Prostate gland (tissue), 2 donors: ENCODE data around the gene HARBI1. TPM values are rescaled to one million over a fixed set of nuclear protein-coding genes. Genes with fewer than 3 reads are reported as not detected.
A peak's percentile ranks its signal among the peaks of the same experiment; 100 is the strongest.

Experiments
- DNase-seq: peaks from one replicate; pipeline ENCODE4 v3.0.0-alpha.2; 2019; ENCODE audit warnings: low spot score
- H3K27ac ChIP-seq, 2 donors: fragments of 200-600 bp; sonication (generic); 2 replicates each; pipeline ENCODE4 v1.5.1; 2017 to 2019
- H3K27me3 ChIP-seq: fragments of 200-600 bp; sonication (generic); replicated peaks from 2 replicates; pipeline ENCODE4 v1.5.1; 2019; ENCODE audit not compliant: insufficient read depth
- H3K36me3 ChIP-seq, 2 donors: fragments of 200-600 bp; sonication (generic); 1 replicate in 1 of 2; 2 replicates in 1 of 2; pipeline versions ENCODE4 v1.5.1 to v1.8.1; 2017 to 2019
- H3K4me1 ChIP-seq: fragments of 200-600 bp; sonication (generic); replicated peaks from 2 replicates; pipeline ENCODE4 v1.5.1; 2019
- H3K4me3 ChIP-seq, 2 donors: fragments of 200-600 bp; sonication (generic); 2 replicates each; pipeline ENCODE4 v1.5.1; 2017 to 2019
- H3K9me3 ChIP-seq: fragments of 200-600 bp; sonication (generic); 2 replicates; pipeline ENCODE4 v1.5.1; 2017
- POLR2A ChIP-seq: fragments of 450-650 bp; IDR thresholded peaks from one replicate; pipeline ENCODE4 v1.6.1; 2016; ENCODE audit warnings: antibody characterized with exemption, mild to moderate bottlenecking
- POLR2AphosphoS5 ChIP-seq: sonication (generic); formaldehyde crosslinking; IDR thresholded peaks from one replicate; pipeline ENCODE4 v1.6.1; 2017; ENCODE audit warnings: antibody characterized with exemption
- WGBS: methylation state at CpG from one replicate; pipeline ENCODE4 v1.1.5; 2018; 5-methylcytosine and 5-hydroxymethylcytosine counted together
- intact Hi-C: fragments of 100-400 bp; cut with DNase I; formaldehyde crosslinking; loops from one replicate; pipeline ENCODE4 v1.14.2; 2022
- total RNA-seq, 2 donors: library from RNA; depleted of rRNA; stranded (reverse); fragments of >200 nt; gene quantifications; one replicate each; pipeline ENCODE4 v1.1.0, GENCODE V29; 2016
- TF ChIP-seq, protein P1 (sequence below), 4 experiments: fragments of 200-600 bp in 2 of 4; fragments of 450-650 bp in 2 of 4; sonication (generic) in 2 of 4; IDR thresholded peaks; 1 replicate in 3 of 4; 2 replicates in 1 of 4; pipeline ENCODE4 v1.5.1; 2016 to 2019; ENCODE audit warnings: antibody characterized with exemption in 4 of 4, mild to moderate bottlenecking in 2 of 4, moderate library complexity in 2 of 4

HARBI1 gene
- 1 to 10 TPM; 3.1 to 4.1 TPM for total RNA-seq

GRCh38 chr11:46617134-46617971, at the start of gene HARBI1, which contains the start of gene ATG13:
Gene HARBI1 (minus strand): TSS chr11:46617227. CDS start chr11:46616237, 990 bp downstream.
Gene ATG13 (plus strand): TSS chr11:46617553. CDS start chr11:46644292, 26,739 bp downstream.
- WGBS = under 1% methylated on average over 70 of the region's 72 CpGs
- Histone ChIP-seq H3K4me3 (peak within 1 kb of the TSS; percentile 84 to 96), H3K9me3 (no peaks in the 10 kb centered on the region), H3K4me1 (no peaks in the 10 kb centered on the region), H3K36me3 (no peaks in the 10 kb centered on the region), H3K27ac (peak within 1 kb of the TSS; percentile 92 to 95), H3K27me3 (no peaks in the 10 kb centered on the region)
- peak; percentile 81 for DNase-seq
- TF ChIP-seq, protein P1, sequence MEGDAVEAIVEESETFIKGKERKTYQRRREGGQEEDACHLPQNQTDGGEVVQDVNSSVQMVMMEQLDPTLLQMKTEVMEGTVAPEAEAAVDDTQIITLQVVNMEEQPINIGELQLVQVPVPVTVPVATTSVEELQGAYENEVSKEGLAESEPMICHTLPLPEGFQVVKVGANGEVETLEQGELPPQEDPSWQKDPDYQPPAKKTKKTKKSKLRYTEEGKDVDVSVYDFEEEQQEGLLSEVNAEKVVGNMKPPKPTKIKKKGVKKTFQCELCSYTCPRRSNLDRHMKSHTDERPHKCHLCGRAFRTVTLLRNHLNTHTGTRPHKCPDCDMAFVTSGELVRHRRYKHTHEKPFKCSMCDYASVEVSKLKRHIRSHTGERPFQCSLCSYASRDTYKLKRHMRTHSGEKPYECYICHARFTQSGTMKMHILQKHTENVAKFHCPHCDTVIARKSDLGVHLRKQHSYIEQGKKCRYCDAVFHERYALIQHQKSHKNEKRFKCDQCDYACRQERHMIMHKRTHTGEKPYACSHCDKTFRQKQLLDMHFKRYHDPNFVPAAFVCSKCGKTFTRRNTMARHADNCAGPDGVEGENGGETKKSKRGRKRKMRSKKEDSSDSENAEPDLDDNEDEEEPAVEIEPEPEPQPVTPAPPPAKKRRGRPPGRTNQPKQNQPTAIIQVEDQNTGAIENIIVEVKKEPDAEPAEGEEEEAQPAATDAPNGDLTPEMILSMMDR (IDR thresholded peaks at IDR 0.05) = peak; percentile 55 to 87 (median 74)
- TF ChIP-seq POLR2AphosphoS5 = no peak
- TF ChIP-seq POLR2A = peak; percentile 58
- intact Hi-C loops = loop anchor here (2.0 to 5.0 kb wide), 2 partner anchors 83 to 230 kb away; partner anchors contain the start of genes ARHGAP1 and ZNF408

DNA sequence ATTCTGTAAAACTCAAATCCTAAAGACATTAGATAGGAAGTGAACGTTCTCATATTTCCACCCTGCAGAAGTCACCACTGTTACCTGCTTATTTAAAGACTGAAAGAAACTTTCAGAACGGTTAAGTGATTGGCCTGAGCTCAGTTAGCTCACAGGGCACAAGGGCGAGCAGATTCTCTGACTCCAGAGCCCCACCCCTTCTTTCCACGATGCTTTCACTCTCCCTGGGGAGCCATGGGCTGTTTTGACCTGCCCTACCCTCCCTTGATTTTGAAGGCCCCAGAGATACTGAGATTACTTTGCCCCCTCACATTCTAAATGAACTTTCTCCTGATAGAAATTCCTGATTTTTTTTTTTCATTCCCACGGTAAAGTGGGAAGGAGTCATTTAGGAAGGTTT, 49.5 kb upstream of the HARBI1 start:
- no peaks in the 10 kb centered on the region for H3K9me3 ChIP-seq
- DNase-seq = no peak
- WGBS = 56% methylated on average over 5 of the region's 5 CpGs
- H3K4me3 ChIP-seq = no peak overlapping the region
- H3K27me3 ChIP-seq = no peaks in the 10 kb centered on the region
- TF ChIP-seq POLR2A (no peak), POLR2AphosphoS5 (no peak)
- TF ChIP-seq, protein P1 (IDR thresholded peaks at IDR 0.05) = no peak
- peaks cover 5 to 19% of the 10 kb centered on the region in 2 donors for H3K36me3 ChIP-seq
- no peaks in the 10 kb centered on the region for H3K4me1 ChIP-seq
- peak overlapping the region in 1 of 2 donors; percentile 1 for H3K27ac ChIP-seq
- intact Hi-C loops = no loop called here

- Histone ChIP-seq H3K4me1 (no peaks in the 10 kb centered on the region), H3K9me3 (no peaks in the 10 kb centered on the region), H3K27ac (no peak overlapping the region), H3K4me3 (no peak overlapping the region), H3K27me3 (no peaks in the 10 kb centered on the region), H3K36me3 (peaks cover 6 to 19% of the 10 kb centered on the region in 2 donors)
- TF ChIP-seq, protein P1 (IDR thresholded peaks at IDR 0.05) = no peak
- no peak for TF ChIP-seq POLR2A
- no peak for TF ChIP-seq POLR2AphosphoS5
- intact Hi-C loops = no loop called here
- DNase-seq = no peak
- WGBS = 92% methylated on average over 1 of the region's 1 CpG
These were observed 48.3 kb upstream of the HARBI1 start for GRCh38 chr11:46665356-46665755.

DNA sequence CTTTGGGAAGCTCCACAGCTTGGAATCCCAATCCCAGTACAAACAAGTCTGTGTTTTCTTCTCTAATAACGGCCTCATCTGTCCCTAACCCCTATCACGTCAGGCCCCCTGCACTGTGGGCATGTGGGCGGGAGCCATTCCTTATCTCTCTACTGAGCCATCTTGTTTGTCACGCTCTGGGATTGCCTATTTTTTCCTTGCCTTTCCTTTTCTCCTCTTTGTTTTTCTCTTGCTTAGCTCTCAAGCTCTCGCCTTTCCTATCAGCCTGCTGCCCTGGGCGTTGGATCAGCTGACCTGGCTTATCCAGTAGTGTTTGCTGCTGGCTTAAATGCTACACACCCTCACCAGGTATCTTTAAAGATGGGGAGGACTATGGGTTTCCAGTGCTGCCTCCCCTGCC, 47.6 kb upstream of the HARBI1 start:
- intact Hi-C loops = no loop called here
- Histone ChIP-seq H3K27ac (no peak overlapping the region), H3K27me3 (no peaks in the 10 kb centered on the region), H3K4me1 (no peaks in the 10 kb centered on the region), H3K36me3 (peaks cover 6 to 15% of the 10 kb centered on the region in 2 donors), H3K4me3 (no peak overlapping the region), H3K9me3 (no peaks in the 10 kb centered on the region)
- 78% methylated on average over 6 of the region's 6 CpGs for WGBS
- TF ChIP-seq POLR2AphosphoS5 = no peak
- TF ChIP-seq POLR2A = no peak
- no peak for DNase-seq

DNA sequence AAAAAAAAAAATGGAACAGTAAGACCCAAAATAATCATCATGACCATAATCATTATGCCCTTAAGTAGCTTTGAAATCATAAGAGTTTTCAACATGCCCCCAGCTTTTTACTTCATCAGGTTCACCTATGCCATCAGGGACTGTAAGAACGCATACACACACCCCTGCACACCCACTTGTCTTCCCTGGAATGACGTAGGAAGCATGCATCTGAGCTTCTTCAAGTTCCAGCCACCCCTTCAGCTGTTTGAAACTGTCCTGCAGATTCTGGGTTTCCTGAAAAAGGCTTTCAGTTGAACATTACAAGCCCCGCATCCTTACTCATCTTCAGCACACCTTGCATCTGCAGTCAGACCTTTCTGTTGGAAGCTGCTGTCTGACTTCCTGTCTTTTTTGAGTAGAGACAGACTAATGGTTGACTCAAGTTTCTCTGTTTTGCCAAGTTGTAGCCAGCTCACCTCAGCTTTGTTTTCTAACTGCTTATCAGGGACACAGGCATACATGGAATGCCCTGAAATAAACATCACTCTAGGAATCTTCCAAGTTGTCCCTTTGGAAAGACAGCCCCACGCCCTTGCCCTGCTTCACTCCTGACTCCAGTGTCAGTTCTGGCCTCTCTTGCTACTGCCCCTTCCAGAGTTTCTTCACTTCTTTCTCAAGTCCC, 46.4 kb upstream of the HARBI1 start:
- WGBS = 93% methylated on average over 4 of the region's 4 CpGs
- Histone ChIP-seq H3K27me3 (no peaks in the 10 kb centered on the region), H3K4me1 (no peaks in the 10 kb centered on the region), H3K9me3 (no peaks in the 10 kb centered on the region), H3K36me3 (peaks cover 8 to 13% of the 10 kb centered on the region in 2 donors), H3K4me3 (no peak overlapping the region), H3K27ac (no peak overlapping the region)
- TF ChIP-seq, protein P1 (IDR thresholded peaks at IDR 0.05) = no peak
- TF ChIP-seq POLR2AphosphoS5 (no peak), POLR2A (no peak)
- no peak for DNase-seq
- intact Hi-C loops = no loop called here
